ENCODE data around the gene SYT1. TPM values are rescaled to one million over a fixed set of nuclear protein-coding genes. Genes with fewer than 3 reads are reported as not detected.

The SYT1 gene
- polyA plus RNA-seq, 1 donor = 1.4 TPM

DNA sequence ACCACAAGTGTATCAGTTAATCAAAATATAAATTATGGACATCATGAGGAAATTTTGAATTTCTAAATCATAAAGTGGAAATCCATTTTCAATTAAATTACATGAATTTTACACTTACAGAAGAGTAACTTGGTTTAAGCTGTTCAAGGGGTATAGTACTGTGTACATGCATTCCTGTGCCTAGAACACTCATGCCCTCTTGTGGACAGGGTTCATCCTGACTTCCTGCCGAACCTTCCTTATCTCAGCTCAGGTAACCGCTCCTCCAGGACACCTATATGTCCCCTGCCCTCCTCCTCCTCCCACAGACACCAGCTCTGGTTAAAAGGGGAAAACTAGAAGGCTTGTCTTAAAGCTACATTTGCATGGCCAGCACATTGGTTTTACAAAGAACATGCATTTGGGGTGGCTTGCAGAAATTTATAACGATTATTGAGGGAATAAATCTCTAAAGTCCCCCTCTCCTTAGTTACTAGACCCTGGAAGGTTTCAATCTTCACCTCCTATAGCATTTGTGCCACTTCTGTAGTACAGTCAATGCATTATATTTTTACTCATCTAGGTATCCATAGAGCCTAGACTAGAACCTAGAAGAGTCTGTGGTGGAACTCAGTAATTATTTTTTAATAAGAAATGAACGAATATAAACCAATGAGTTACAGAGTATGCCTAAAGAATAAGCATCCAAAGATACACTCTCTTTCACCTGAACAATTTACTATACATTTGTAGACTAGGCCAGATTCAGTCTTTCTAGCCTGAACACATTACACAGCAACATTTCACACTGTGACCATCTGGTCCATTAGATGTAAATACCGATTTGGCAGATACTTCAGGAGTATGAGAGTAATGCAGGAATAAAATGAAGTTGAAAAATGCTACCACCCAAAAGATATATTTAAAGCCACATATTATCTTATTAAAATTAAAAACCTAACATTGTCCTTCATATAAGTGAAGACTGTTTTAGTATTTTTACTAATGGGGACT, 480.6 kb downstream of the SYT1 start:
- DNase-seq (ENCODE audit: low read depth) = no peak

GRCh38 chr12:79347866-79348265, 483.3 kb downstream of the SYT1 start:
- DNase-seq (ENCODE audit: low read depth) = no peak

DNA sequence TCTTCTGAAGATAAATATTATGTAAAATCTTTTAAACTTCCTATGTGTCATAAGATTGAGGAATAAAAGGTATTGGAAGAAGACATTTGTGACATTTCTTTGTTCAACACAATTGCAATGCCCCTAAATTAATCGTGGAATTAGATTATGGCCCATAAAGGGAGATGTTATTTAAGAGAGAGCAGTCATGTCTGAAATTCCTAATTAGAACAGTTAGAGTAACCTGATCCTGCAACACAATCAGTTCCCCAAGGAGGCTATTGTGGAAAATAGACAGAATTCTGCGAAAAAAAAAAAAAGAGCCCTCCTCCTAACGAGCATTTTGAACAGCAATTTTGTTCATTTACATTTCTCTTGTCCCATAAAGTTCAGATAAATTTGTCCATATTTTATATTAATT, 486.7 kb downstream of the SYT1 start:
- DNase-seq (ENCODE audit: low read depth) = no peak

DNA sequence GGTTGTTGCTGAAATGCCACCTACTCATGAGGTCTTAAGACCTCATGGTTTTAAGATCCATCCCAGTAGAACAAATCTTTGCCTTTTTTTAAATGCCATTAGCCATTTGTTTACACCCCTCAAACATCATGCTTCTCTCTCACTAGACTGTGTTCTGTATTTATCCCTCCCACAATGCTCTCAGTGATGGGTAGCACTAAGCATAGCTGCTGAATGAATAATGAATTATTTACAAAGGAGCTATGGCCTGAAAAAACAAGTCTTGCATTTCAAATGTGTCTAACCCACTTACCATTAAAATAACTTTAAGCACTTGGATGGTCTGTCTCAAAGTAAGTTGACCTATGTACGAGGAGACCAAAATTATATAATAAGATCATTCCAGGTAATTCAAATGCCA, 491.6 kb downstream of the SYT1 start:
- DNase-seq (ENCODE audit: low read depth) = no peak

GRCh38 chr12:79357048-79357447, 492.5 kb downstream of the SYT1 start:
- no peak for DNase-seq (ENCODE audit: low read depth)

- DNase-seq (ENCODE audit: low read depth) = no peak
Observed at GRCh38 chr12:79358716-79359300, 494.2 kb downstream of the SYT1 start.

- DNase-seq (ENCODE audit: low read depth) = no peak
Observed at GRCh38 chr12:79360286-79360685, 495.7 kb downstream of the SYT1 start.

DNA sequence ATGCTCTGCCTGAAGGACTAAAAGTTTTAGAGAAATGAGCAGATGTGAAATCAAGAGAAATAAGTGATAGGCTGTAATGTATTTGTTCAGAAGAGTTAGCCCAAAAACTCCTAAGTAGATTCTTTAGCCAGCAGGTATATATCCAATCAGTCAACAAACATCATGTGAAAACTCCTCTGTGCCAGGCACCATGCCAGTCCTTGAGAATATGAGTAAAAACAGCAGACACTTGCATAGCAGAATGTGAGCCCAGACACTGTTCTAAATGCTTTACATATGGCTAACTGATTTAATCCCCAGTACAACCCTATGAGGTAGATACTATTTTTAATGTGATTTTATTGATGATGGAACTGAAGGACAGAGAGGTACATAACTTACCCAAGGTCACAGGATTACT, 496.4 kb downstream of the SYT1 start:
- no peak for DNase-seq (ENCODE audit: low read depth)

DNA sequence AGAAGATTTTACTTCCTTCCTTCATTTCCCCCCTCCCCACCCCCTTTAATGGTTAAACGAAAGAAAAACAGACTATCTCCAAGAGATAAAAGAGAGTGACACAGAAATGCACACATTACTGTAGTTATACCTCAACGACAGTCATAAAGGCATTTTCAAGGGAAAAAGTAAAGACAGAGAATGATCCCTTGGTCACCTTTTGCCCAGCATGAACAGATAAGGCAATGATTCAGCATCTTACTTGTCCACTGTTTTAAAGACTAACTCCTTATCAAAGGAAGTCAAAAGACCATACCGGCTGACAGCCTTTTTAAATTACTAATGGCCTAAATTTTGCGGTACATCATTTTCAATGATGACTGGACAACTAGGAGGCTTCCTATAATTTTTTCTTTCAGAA, 499.6 kb downstream of the SYT1 start:
- no peak for DNase-seq (ENCODE audit: low read depth)

GRCh38 chr12:79366374-79366773, 501.8 kb downstream of the SYT1 start:
- no peak for DNase-seq (ENCODE audit: low read depth)

- no peak for DNase-seq (ENCODE audit: low read depth)
Observed at GRCh38 chr12:79367032-79367589, 502.5 kb downstream of the SYT1 start.

- no peak for DNase-seq (ENCODE audit: low read depth)
Observed at GRCh38 chr12:79370021-79370420, 505.4 kb downstream of the SYT1 start.

- no peak for DNase-seq (ENCODE audit: low read depth)
Observed at GRCh38 chr12:79371226-79371625, 506.7 kb downstream of the SYT1 start.

- DNase-seq (ENCODE audit: low read depth) = no peak
Observed at GRCh38 chr12:79373896-79374499, 509.4 kb downstream of the SYT1 start.

GRCh38 chr12:79374545-79374944, 510.0 kb downstream of the SYT1 start:
- no peak for DNase-seq (ENCODE audit: low read depth)

DNA sequence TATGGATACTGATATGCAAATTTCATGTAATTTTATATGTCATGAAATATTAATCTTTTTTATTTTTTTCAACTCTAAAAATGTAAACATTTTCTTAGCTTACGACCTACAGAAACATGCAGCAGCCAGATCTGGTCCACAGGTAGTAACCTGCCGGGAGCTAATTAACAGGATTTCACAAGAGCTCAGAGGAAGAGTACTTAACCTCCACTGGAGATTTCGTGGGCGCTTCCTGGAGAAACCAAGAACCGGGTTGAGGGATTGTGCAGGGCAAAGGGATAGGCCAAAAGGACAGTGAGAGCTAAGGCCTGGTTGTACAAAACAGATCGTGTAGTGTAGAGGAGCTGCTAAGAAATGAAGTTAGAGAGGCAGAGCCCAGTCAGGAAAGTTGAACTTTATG, 510.5 kb downstream of the SYT1 start:
- DNase-seq (ENCODE audit: low read depth) = no peak

GRCh38 chr12:79378496-79378895, 513.9 kb downstream of the SYT1 start:
- no peak for DNase-seq (ENCODE audit: low read depth)

- no peak for DNase-seq (ENCODE audit: low read depth)
Observed at GRCh38 chr12:79380402-79380801, 515.8 kb downstream of the SYT1 start.

DNA sequence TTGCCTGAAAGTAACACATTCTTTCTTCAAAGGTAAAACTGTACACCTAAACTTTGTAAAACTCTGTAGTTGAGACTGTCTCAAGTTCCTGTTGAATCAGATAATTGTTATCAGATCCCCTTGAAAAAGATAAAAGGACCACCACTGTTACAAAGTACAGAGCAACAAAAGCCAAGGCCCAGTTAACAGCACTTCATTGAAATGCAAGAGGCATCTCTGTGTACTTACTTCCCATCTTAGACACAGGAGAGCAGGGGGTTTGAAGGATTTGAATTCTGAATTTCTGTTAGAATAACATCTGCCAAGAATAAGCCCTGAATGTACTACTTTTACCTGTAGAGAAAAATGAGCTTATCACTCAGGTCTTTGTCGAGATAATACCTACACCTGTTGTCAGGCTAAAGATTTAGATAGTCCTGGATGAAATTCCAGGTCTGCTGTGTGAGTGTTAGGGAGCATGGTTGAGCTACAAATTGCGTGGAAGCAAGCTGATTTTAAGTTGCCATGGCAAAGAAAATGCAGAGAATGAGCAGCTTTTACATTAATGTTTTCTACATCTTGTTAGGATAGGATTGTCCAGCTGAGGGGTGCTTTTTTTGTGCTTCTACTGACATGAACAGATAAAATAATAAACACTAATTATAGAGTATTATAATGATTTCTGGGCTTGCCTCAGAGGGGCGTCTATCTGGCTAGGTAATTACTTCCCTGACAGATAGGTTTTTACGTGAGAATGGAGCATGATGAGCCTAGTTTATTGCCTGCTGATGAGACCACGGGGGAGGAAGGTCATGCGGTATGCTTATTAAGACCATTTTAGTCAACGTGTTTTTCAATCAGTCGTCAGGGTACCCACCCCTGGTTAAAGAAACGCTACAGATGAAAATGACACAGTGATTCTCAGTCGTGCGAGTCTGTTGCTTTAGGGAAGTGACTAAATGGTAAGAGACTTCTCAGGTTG, 517.0 kb downstream of the SYT1 start:
- no peak for DNase-seq (ENCODE audit: low read depth)

GRCh38 chr12:79384551-79384950, 520.0 kb downstream of the SYT1 start:
- no peak for DNase-seq (ENCODE audit: low read depth)

- no peak for DNase-seq (ENCODE audit: low read depth)
Observed at GRCh38 chr12:79388011-79388410, 523.4 kb downstream of the SYT1 start.

Measured in forelimb muscle (tissue), 1 donor.